HepG2 (cell line): ENCODE data around the gene ADAM22. TPM values are rescaled to one million over a fixed set of nuclear protein-coding genes. Genes with fewer than 3 reads are reported as not detected.

ENCODE experiments used
- ATAC-seq: fragments of 200-7000 bp; cut with Tn5 transposase; 3 replicates; pipeline ENCODE4 v1.9.1; 2020; ENCODE audit warnings: mild to moderate bottlenecking, moderate library complexity
- BruUV-seq: library from RNA; stranded (reverse); fragments of 400-500 nt; replicated peaks from 2 replicates; lab custom pipeline; 2021; lab: Mats Ljungman, UMichigan
- CTCF ChIA-PET: fragments of 300-600 bp; formaldehyde crosslinking; extraction: SDS; loops from one replicate; lab custom pipeline; 2021; ENCODE audit warnings: low total read pairs, inconsistent platforms, low intra/inter-chr PET ratio; lab: Yijun Ruan, JAX
- POLR2A ChIA-PET: fragments of 350-600 bp; sonication (Branson Sonifier 250); formaldehyde crosslinking; loops from one replicate; lab custom pipeline; 2020; ENCODE audit warnings: antibody characterized with exemption, inconsistent platforms; lab: Yijun Ruan, JAX
- DNase-seq: peaks from one replicate; pipeline ENCODE4 v3.0.0-alpha.2; 2015; ENCODE audit warnings: low spot score
- FAIRE-seq: peaks from 3 replicates; lab custom pipeline; 2011; peaks lifted over from hg19 to GRCh38; lab: Jason Lieb, UNC
- H2AFZ ChIP-seq: one replicate; pipeline ENCODE4 v1.6.1; 2011; ENCODE audit warnings: low read length, inconsistent platforms
- H3K27ac ChIP-seq: fragments of 300-600 bp; 3 replicates; pipeline ENCODE4 v1.8.0; 2011; ENCODE audit warnings: mixed run types, mild to moderate bottlenecking, mixed read lengths, low read length, inconsistent platforms; ENCODE audit not compliant: insufficient read depth; ENCODE audit errors: extremely low read length
- H3K27me3 ChIP-seq, 2 experiments: fragments of 200-600 bp in 1 of 2; 2 replicates in 1 of 2; 3 replicates in 1 of 2; pipeline versions ENCODE4 v1.6.0 to v1.8.0; 2011; ENCODE audit warnings: low read length in 2 of 2, mild to moderate bottlenecking in 2 of 2, moderate library complexity in 2 of 2, inconsistent platforms in 1 of 2; ENCODE audit not compliant: insufficient read depth in 2 of 2, control insufficient read depth in 1 of 2
- H3K36me3 ChIP-seq, 2 experiments: fragments of 200-600 bp in 1 of 2; replicated peaks in 1 of 2; 2 replicates in 1 of 2; 3 replicates in 1 of 2; pipeline versions ENCODE4 v1.5.1 to v1.8.0; 2011; ENCODE audit warnings: low read length in 2 of 2, inconsistent platforms in 1 of 2; ENCODE audit not compliant: insufficient read depth in 2 of 2, control insufficient read depth in 1 of 2
- H3K4me1 ChIP-seq: 2 replicates; pipeline ENCODE4 v1.5.1; 2012; ENCODE audit warnings: low read length, inconsistent platforms; ENCODE audit not compliant: insufficient read depth
- H3K4me2 ChIP-seq: 2 replicates; pipeline ENCODE4 v1.6.0; 2011; ENCODE audit warnings: low read depth, low read length, inconsistent platforms
- H3K4me3 ChIP-seq, 3 experiments: fragments of 200-600 bp in 1 of 3; sonication (generic), shearing (Covaris generic) in 1 of 3; replicated peaks in 1 of 3; 2 replicates each; pipeline ENCODE4 v1.5.1; 2011 to 2016; ENCODE audit warnings: low read length in 3 of 3, inconsistent platforms in 2 of 3, low read depth in 2 of 3, mild to moderate bottlenecking in 2 of 3, control low read depth in 1 of 3, mixed read lengths in 1 of 3; ENCODE audit not compliant: insufficient read depth in 1 of 3
- H3K79me2 ChIP-seq: one replicate; pipeline ENCODE4 v1.6.1; 2011; ENCODE audit warnings: low read length, inconsistent platforms; ENCODE audit not compliant: insufficient read depth
- H3K9ac ChIP-seq: 2 replicates; pipeline ENCODE4 v1.6.0; 2011; ENCODE audit warnings: mild to moderate bottlenecking, low read depth, low read length, inconsistent platforms; ENCODE audit not compliant: insufficient read depth
- H3K9me3 ChIP-seq: 2 replicates; pipeline ENCODE4 v1.5.1; 2012; ENCODE audit warnings: mild to moderate bottlenecking, low read length
- H4K20me1 ChIP-seq: 2 replicates; pipeline ENCODE4 v1.6.0; 2011; ENCODE audit warnings: inconsistent platforms, mild to moderate bottlenecking, low read length, moderate library complexity; ENCODE audit not compliant: insufficient read depth
- MAFF ChIP-seq: IDR thresholded peaks from 2 replicates; pipeline ENCODE4 v1.6.1; 2011; ENCODE audit warnings: low read depth, low read length, improper control_type of control experiment
- MAFK ChIP-seq, 2 experiments: IDR thresholded peaks in 1 of 2; conservative IDR thresholded peaks in 1 of 2; 2 replicates each; pipeline ENCODE4 v1.6.1; 2011; ENCODE audit warnings: improper control_type of control experiment in 2 of 2, low read length in 2 of 2
- PAX8 ChIP-seq: sonication (generic); formaldehyde crosslinking; IDR thresholded peaks from 2 replicates; pipeline ENCODE4 v1.8.0; 2022; ENCODE audit warnings: mild to moderate bottlenecking, missing genetic modification reagents, borderline replicate concordance
- SRY ChIP-seq: sonication (generic); formaldehyde crosslinking; IDR thresholded peaks from 2 replicates; pipeline ENCODE4 v1.8.0; 2022; ENCODE audit warnings: mild to moderate bottlenecking, missing genetic modification reagents
- in situ Hi-C: cut with HindIII; loops from 2 replicates; pipeline ENCODE4 v1.10.0; 2017; ENCODE audit warnings: low pct_unique_long_range_greater_than_20kb; ENCODE audit not compliant: extremely low pct_ligation_motif_present
- intact Hi-C: fragments of 100-400 bp; cut with micrococcal nuclease; formaldehyde crosslinking; loops from one replicate; pipeline ENCODE4 v1.10.0; 2022; ENCODE audit not compliant: unreplicated experiment
- polyA plus RNA-seq, 8 experiments: library from polyadenylated mRNA; depleted of rRNA in 3 of 8; stranded (reverse) in 7 of 8; unstranded in 1 of 8; fragments of >200 nt; fragmentation: Illumina TruSeq in 4 of 8; extraction: Trizol in 4 of 8; gene quantifications; 2 replicates each; pipeline versions ENCODE4 v1.2.1 to v1.2.3, GENCODE V29; 2011 to 2016; ENCODE audit warnings: low read depth in 4 of 8, missing spikeins in 1 of 8, mixed read lengths in 1 of 8; ENCODE audit not compliant: insufficient read depth in 1 of 8
- total RNA-seq, 5 experiments: library from RNA; depleted of rRNA; stranded (reverse); fragments of >200 nt; fragmentation: Illumina TruSeq; extraction: Trizol; gene quantifications; 2 replicates each; pipeline ENCODE4 v1.2.3, GENCODE V29; 2016; ENCODE audit warnings: low read depth in 1 of 5
- TF ChIP-seq, protein P1 (sequence below): sonication (generic); formaldehyde crosslinking; IDR thresholded peaks from 2 replicates; pipeline ENCODE4 v1.9.0; 2021; ENCODE audit warnings: missing genetic modification reagents, borderline replicate concordance
- TF ChIP-seq, protein P2 (sequence below): sonication (generic); formaldehyde crosslinking; IDR thresholded peaks from 2 replicates; pipeline ENCODE4 v1.4.0; 2020; ENCODE audit warnings: missing genetic modification reagents, borderline replicate concordance

The ADAM22 gene
- total and polyA plus RNA-seq, 2 of the 13 experiments (the other 11 are each of a cell fraction or from before 2014, with no cell fraction given) = 1.9 to 6.7 TPM

DNA sequence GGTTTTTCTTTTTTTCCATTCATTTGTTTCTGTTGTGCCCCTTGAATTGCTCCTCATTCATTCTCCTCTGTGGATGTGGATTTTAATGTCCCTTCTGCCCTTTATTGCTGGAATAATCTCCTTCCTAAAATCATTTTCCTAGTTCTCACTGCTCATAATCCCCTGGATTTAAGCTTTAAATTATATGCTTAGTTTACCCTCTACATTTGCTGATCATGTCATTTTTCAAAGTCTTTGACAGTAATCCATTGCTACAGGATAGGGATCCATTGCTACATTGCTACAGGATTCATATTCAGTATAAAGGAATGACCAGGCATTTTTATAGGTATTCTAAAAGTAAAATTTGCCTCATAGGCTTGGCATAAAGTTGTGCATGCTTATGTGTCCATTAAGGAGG is 14.3 kb downstream of the ADAM22 start:
- Histone ChIP-seq H3K27ac (no peak overlapping the region), H3K4me1 (no peaks in the 10 kb centered on the region), H3K36me3 (no peaks in the 10 kb centered on the region), H2AFZ (no peak overlapping the region), H3K27me3 (no peaks in the 10 kb centered on the region), H4K20me1 (no peaks in the 10 kb centered on the region), H3K9me3 (no peaks in the 10 kb centered on the region), H3K4me3 (no peak overlapping the region), H3K79me2 (no peaks in the 10 kb centered on the region), H3K4me2 (no peak overlapping the region), H3K9ac (no peak overlapping the region)
- ATAC-seq = no peak
- TF ChIP-seq, protein P1, sequence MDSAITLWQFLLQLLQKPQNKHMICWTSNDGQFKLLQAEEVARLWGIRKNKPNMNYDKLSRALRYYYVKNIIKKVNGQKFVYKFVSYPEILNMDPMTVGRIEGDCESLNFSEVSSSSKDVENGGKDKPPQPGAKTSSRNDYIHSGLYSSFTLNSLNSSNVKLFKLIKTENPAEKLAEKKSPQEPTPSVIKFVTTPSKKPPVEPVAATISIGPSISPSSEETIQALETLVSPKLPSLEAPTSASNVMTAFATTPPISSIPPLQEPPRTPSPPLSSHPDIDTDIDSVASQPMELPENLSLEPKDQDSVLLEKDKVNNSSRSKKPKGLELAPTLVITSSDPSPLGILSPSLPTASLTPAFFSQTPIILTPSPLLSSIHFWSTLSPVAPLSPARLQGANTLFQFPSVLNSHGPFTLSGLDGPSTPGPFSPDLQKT (CRISPR knock-in tag) = no peak
- no peak for TF ChIP-seq PAX8 (CRISPR knock-in tag)
- peak; percentile 22; the same call in 1 of the 2 replicates for TF ChIP-seq MAFF
- peak; percentile 25 to 38; a peak in 3 of 4 replicates for TF ChIP-seq MAFK (conservative IDR thresholded peaks at IDR 0.05 in 1 of 2, IDR thresholded peaks at IDR 0.05 in 1 of 2; ENCODE audit: low read length in 2 of 2)
- no peak for TF ChIP-seq SRY (CRISPR knock-in tag)
- TF ChIP-seq, protein P2, sequence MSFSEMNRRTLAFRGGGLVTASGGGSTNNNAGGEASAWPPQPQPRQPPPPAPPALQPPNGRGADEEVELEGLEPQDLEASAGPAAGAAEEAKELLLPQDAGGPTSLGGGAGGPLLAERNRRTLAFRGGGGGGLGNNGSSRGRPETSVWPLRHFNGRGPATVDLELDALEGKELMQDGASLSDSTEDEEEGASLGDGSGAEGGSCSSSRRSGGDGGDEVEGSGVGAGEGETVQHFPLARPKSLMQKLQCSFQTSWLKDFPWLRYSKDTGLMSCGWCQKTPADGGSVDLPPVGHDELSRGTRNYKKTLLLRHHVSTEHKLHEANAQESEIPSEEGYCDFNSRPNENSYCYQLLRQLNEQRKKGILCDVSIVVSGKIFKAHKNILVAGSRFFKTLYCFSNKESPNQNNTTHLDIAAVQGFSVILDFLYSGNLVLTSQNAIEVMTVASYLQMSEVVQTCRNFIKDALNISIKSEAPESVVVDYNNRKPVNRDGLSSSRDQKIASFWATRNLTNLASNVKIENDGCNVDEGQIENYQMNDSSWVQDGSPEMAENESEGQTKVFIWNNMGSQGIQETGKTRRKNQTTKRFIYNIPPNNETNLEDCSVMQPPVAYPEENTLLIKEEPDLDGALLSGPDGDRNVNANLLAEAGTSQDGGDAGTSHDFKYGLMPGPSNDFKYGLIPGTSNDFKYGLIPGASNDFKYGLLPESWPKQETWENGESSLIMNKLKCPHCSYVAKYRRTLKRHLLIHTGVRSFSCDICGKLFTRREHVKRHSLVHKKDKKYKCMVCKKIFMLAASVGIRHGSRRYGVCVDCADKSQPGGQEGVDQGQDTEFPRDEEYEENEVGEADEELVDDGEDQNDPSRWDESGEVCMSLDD = no peak
- CTCF ChIA-PET = no interaction called here
- intact Hi-C loops (no loop called here), in situ Hi-C loops (no loop called here)
- no TSS peak for BruUV-seq
- POLR2A ChIA-PET = no interaction called here
- FAIRE-seq = no peak
- no peak for DNase-seq
